Measurements from ENCODE around the gene MGAM2.

Gene MGAM2

GRCh38 chr7:142131439-142132185, 20.1 kb downstream of the MGAM2 start:
- ChIA-PET POLR2A (no interaction called here), CTCF (interaction anchor here (0.9 kb wide), 1 partner anchor 19 kb away, joined by 3 read pairs; no protein-coding TSS in a partner anchor)
- TF ChIP-seq CTCF (IDR thresholded peaks at IDR 0.05; ENCODE audit: control extremely low read depth, extremely low read depth, low read depth, missing control alignments), result no peak
- no peak for DNase-seq (ENCODE audit: extremely low spot score)

- TF ChIP-seq CTCF (IDR thresholded peaks at IDR 0.05; ENCODE audit: control extremely low read depth, extremely low read depth, low read depth, missing control alignments), result no peak
- ChIA-PET POLR2A (no interaction called here), CTCF (no interaction called here)
- DNase-seq (ENCODE audit: extremely low spot score), result no peak
Measured at GRCh38 chr7:142133731-142134148, 22.2 kb downstream of the MGAM2 start.

GRCh38 chr7:142134909-142135308, 23.4 kb downstream of the MGAM2 start:
- DNase-seq (ENCODE audit: extremely low spot score), result no peak
- POLR2A ChIA-PET, result no interaction called here
- CTCF ChIA-PET, result no interaction called here
- TF ChIP-seq CTCF (IDR thresholded peaks at IDR 0.05; ENCODE audit: control extremely low read depth, extremely low read depth, low read depth, missing control alignments), result no peak

GRCh38 chr7:142138996-142139395, 27.5 kb downstream of the MGAM2 start:
- no peak for DNase-seq (ENCODE audit: extremely low spot score)
- no peak for TF ChIP-seq CTCF (IDR thresholded peaks at IDR 0.05; ENCODE audit: control extremely low read depth, extremely low read depth, low read depth, missing control alignments)
- CTCF ChIA-PET, result interaction anchor here (1.6 kb wide), 1 partner anchor 17 kb away, joined by 4 read pairs; no protein-coding TSS in a partner anchor
- POLR2A ChIA-PET, result no interaction called here

GRCh38 chr7:142139597-142140400, 28.3 kb downstream of the MGAM2 start:
- no peak for DNase-seq (ENCODE audit: extremely low spot score)
- ChIA-PET POLR2A (no interaction called here), CTCF (interaction anchor here (1.4 to 1.6 kb wide), 2 partner anchors 9 to 20 kb away, joined by 4 read pairs; no protein-coding TSS in a partner anchor)
- TF ChIP-seq CTCF (IDR thresholded peaks at IDR 0.05; ENCODE audit: control extremely low read depth, extremely low read depth, low read depth, missing control alignments), result no peak

- DNase-seq (ENCODE audit: extremely low spot score), result no peak
- ChIA-PET POLR2A (no interaction called here), CTCF (interaction anchor here (1.4 to 1.6 kb wide), 2 partner anchors 10 to 19 kb away, joined by 4 read pairs; no protein-coding TSS in a partner anchor)
- TF ChIP-seq CTCF (IDR thresholded peaks at IDR 0.05; ENCODE audit: control extremely low read depth, extremely low read depth, low read depth, missing control alignments), result no peak
Measured at GRCh38 chr7:142140401-142140959, 29.0 kb downstream of the MGAM2 start.
